Transverse colon (tissue), 4 donors: ENCODE data around the gene ZNF385D.

Experiments used
- POLR2AphosphoS5 ChIP-seq, 3 donors: sonication (generic); formaldehyde crosslinking; IDR thresholded peaks; one replicate each; pipeline ENCODE4 v1.6.1; 2016; ENCODE audit warnings: antibody characterized with exemption in 3 of 3
- TF ChIP-seq, protein P1 (sequence below), 5 experiments: fragments of 200-600 bp in 3 of 5; fragments of 450-650 bp in 2 of 5; sonication (generic) in 3 of 5; IDR thresholded peaks; 1 replicate in 2 of 5; 2 replicates in 3 of 5; pipeline ENCODE4 v1.5.1; 2016 to 2017; ENCODE audit warnings: antibody characterized with exemption in 5 of 5, inconsistent platforms in 3 of 5, mild to moderate bottlenecking in 2 of 5, moderate library complexity in 1 of 5

DNA sequence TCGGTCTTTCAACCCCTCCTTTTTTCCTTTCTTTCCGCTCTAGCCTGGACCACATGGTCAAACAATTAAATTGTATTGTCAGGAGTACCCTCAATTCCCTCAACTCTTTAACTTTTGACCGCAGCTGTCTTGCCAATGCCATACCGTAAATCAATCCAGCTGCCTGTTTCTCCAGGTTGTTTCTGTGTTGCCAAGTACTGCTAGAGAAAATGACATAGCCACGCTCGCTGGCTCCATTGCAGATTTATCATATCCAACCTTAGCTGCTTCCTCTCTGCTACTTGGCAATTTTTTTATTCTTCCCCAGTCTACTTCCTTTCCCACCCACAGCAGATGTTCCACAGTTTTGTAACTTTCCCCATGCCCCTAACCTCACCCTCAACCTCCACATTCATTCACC is 60.0 kb downstream of the ZNF385D start:
- TF ChIP-seq, protein P1, sequence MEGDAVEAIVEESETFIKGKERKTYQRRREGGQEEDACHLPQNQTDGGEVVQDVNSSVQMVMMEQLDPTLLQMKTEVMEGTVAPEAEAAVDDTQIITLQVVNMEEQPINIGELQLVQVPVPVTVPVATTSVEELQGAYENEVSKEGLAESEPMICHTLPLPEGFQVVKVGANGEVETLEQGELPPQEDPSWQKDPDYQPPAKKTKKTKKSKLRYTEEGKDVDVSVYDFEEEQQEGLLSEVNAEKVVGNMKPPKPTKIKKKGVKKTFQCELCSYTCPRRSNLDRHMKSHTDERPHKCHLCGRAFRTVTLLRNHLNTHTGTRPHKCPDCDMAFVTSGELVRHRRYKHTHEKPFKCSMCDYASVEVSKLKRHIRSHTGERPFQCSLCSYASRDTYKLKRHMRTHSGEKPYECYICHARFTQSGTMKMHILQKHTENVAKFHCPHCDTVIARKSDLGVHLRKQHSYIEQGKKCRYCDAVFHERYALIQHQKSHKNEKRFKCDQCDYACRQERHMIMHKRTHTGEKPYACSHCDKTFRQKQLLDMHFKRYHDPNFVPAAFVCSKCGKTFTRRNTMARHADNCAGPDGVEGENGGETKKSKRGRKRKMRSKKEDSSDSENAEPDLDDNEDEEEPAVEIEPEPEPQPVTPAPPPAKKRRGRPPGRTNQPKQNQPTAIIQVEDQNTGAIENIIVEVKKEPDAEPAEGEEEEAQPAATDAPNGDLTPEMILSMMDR (IDR thresholded peaks at IDR 0.05) = no peak
- no peak for TF ChIP-seq POLR2AphosphoS5 (IDR thresholded peaks at IDR 0.05)
